ENCODE measurements around the gene SPART. TPM values are rescaled to one million over a fixed set of nuclear protein-coding genes. Genes with fewer than 3 reads are reported as not detected.

SPART gene
- total RNA-seq, 1 experiment from 2014 or later: 0.12 TPM

DNA sequence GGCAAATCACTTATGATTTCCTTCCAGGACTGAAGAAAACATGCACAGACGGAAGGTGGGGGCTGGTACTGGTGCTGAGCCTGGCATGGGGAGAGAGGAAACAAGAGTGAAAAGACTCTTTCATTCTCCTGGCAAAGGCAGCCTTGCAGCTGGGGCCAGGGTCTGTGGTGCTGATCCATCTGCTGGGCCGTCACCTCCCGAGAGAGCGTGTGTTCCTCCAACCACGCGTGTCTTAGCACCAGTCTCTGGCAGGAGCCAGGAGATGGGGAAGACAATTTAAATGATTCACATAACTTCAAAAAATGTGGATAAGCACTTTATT lies 23.9 kb upstream of the SPART start:
- no TSS peak for BruUV-seq (replicated peaks)
- no peaks in the 10 kb centered on the region for H3K79me2 ChIP-seq (ENCODE audit: insufficient read depth, low read length)
- H3K9ac ChIP-seq (ENCODE audit: low read length): no peak overlapping the region
- no peaks in the 10 kb centered on the region for H3K36me3 ChIP-seq (ENCODE audit: control insufficient read depth in 1 of 2, insufficient read depth in 2 of 2, low read length in 2 of 2)
- no peaks in the 10 kb centered on the region for H3K9me2 ChIP-seq (ENCODE audit: insufficient read depth)
- DNase-seq (ENCODE audit: low read depth, low spot score) (no peak), ATAC-seq (no peak)
- RAD21 ChIA-PET (ENCODE audit: low non-redundant PET in 1 of 2, low total read pairs in 2 of 2, uncharacterized antibody in 2 of 2, unreplicated experiment in 2 of 2): no interaction called here
- H2AFZ ChIP-seq (ENCODE audit: low read depth, low read length, poor library complexity, severe bottlenecking): no peak overlapping the region
- no peak overlapping the region for H3K4me3 ChIP-seq (replicated peaks in 1 of 2; ENCODE audit: low read depth in 1 of 2, low read length in 2 of 2)
- intact Hi-C loops (cut with micrococcal nuclease): no loop called here
- CTCF ChIA-PET: no interaction called here
- H3K9me3 ChIP-seq (ENCODE audit: control insufficient read depth in 1 of 2, insufficient read depth in 1 of 2, low read depth in 1 of 2, low read length in 2 of 2): peaks cover 0 to 14% of the 10 kb centered on the region in 2 experiments; a peak in 2 of 4 replicates
- no peaks in the 10 kb centered on the region for H3K27me3 ChIP-seq (ENCODE audit: insufficient read depth, low read length)
- H3K4me2 ChIP-seq (ENCODE audit: low read length): no peak overlapping the region
- H3K27ac ChIP-seq (ENCODE audit: low read depth, low read length): no peak overlapping the region
- H4K20me1 ChIP-seq (ENCODE audit: insufficient read depth): no peaks in the 10 kb centered on the region
- no peak for TF ChIP-seq SP1 (IDR thresholded peaks at IDR 0.05; ENCODE audit: low read depth)
- TF ChIP-seq JUND (IDR thresholded peaks at IDR 0.05): no peak
- TF ChIP-seq ZNF274 (IDR thresholded peaks at IDR 0.05; ENCODE audit: low read depth, low read length): no peak
- no peak for TF ChIP-seq CBX3 (IDR thresholded peaks at IDR 0.05; ENCODE audit: low read depth)
- TF ChIP-seq SRF (IDR thresholded peaks at IDR 0.05; ENCODE audit: low read depth): no peak
- no peak for TF ChIP-seq ELF1 (IDR thresholded peaks at IDR 0.05; ENCODE audit: borderline replicate concordance, low read depth)
- TF ChIP-seq EZH2phosphoT487 (IDR thresholded peaks at IDR 0.05; ENCODE audit: borderline replicate concordance): no peak
- TF ChIP-seq EGR1 (IDR thresholded peaks at IDR 0.05; ENCODE audit: low read depth): no peak
- no peak for TF ChIP-seq YY1 (IDR thresholded peaks at IDR 0.05; ENCODE audit: extremely low read depth, insufficient replicate concordance, low read depth, low read length)
- TF ChIP-seq ZFX (IDR thresholded peaks at IDR 0.05): no peak
- TF ChIP-seq, protein P1, sequence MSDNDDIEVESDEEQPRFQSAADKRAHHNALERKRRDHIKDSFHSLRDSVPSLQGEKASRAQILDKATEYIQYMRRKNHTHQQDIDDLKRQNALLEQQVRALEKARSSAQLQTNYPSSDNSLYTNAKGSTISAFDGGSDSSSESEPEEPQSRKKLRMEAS (IDR thresholded peaks at IDR 0.05): no peak
- TF ChIP-seq EZH2 (IDR thresholded peaks at IDR 0.05): no peak
- TF ChIP-seq ZBTB33 (IDR thresholded peaks at IDR 0.05; ENCODE audit: extremely low read depth, insufficient replicate concordance, low read length): no peak
- no peaks in the 10 kb centered on the region for H3K4me1 ChIP-seq (ENCODE audit: control insufficient read depth in 1 of 2, insufficient read depth in 2 of 2, low read length in 2 of 2)
- POLR2A ChIA-PET: no interaction called here
